Liver (tissue), 9 donors: Measurements from ENCODE around the gene ERAP2. TPM values are rescaled to one million over a fixed set of nuclear protein-coding genes. Genes with fewer than 3 reads are reported as not detected.

ENCODE experiments used
- DNase-seq: peaks from one replicate; pipeline ENCODE4 v3.0.0-alpha.2; 2017; ENCODE audit warnings: low spot score
- H3K27ac ChIP-seq, 2 donors: one replicate each; pipeline ENCODE4 v1.7.0; 2013; ENCODE audit warnings: inconsistent platforms in 2 of 2, low read length in 2 of 2, control low read depth in 1 of 2, low read depth in 1 of 2, mild to moderate bottlenecking in 1 of 2
- H3K27me3 ChIP-seq, 4 donors: one replicate each; pipeline versions ENCODE4 v1.6.1 to v1.7.0; 2013; ENCODE audit warnings: low read length in 3 of 4, inconsistent platforms in 1 of 4, mild to moderate bottlenecking in 1 of 4, moderate library complexity in 1 of 4; ENCODE audit not compliant: control insufficient read depth in 4 of 4, insufficient read depth in 4 of 4
- H3K36me3 ChIP-seq, 4 donors: one replicate each; pipeline versions ENCODE4 v1.6.1 to v1.7.0; 2013; ENCODE audit warnings: low read length in 3 of 4, mild to moderate bottlenecking in 3 of 4, low read depth in 1 of 4, moderate library complexity in 1 of 4; ENCODE audit not compliant: control insufficient read depth in 4 of 4, insufficient read depth in 3 of 4
- H3K4me1 ChIP-seq, 4 donors: one replicate each; pipeline versions ENCODE4 v1.6.1 to v1.7.0; 2013; ENCODE audit warnings: low read length in 3 of 4, mild to moderate bottlenecking in 3 of 4, moderate library complexity in 1 of 4; ENCODE audit not compliant: control insufficient read depth in 4 of 4, insufficient read depth in 4 of 4
- H3K4me3 ChIP-seq, 3 donors: one replicate each; pipeline versions ENCODE4 v1.6.1 to v1.7.0; 2013; ENCODE audit warnings: low read length in 3 of 3, control low read depth in 1 of 3, low read depth in 1 of 3, mild to moderate bottlenecking in 1 of 3
- H3K9ac ChIP-seq, 2 donors: one replicate each; pipeline ENCODE4 v1.7.0; 2013; ENCODE audit warnings: low read length in 2 of 2, mild to moderate bottlenecking in 2 of 2, moderate library complexity in 2 of 2, control low read depth in 1 of 2, low read depth in 1 of 2
- H3K9me3 ChIP-seq, 4 donors: one replicate each; pipeline versions ENCODE4 v1.6.1 to v1.7.0; 2013; ENCODE audit warnings: low read length in 3 of 4; ENCODE audit not compliant: control insufficient read depth in 4 of 4
- FOXA1 ChIP-seq: IDR thresholded peaks from 2 replicates; pipeline ENCODE4 v1.6.1; 2016; ENCODE audit warnings: antibody characterized with exemption
- FOXA2 ChIP-seq: IDR thresholded peaks from 2 replicates; pipeline ENCODE4 v1.6.1; 2016; ENCODE audit warnings: antibody characterized with exemption
- HNF4A ChIP-seq, 2 donors: conservative IDR thresholded peaks; 2 replicates each; pipeline ENCODE4 v1.6.1; 2016; ENCODE audit warnings: antibody characterized with exemption in 2 of 2, mild to moderate bottlenecking in 2 of 2
- HNF4G ChIP-seq: IDR thresholded peaks from 2 replicates; pipeline ENCODE4 v1.6.1; 2016; ENCODE audit warnings: antibody characterized with exemption
- JUND ChIP-seq, 2 donors: IDR thresholded peaks; 2 replicates each; pipeline ENCODE4 v1.6.1; 2016; ENCODE audit warnings: antibody characterized with exemption in 2 of 2
- NR2F2 ChIP-seq: IDR thresholded peaks from 2 replicates; pipeline ENCODE4 v1.6.1; 2016; ENCODE audit warnings: antibody characterized with exemption
- RXRA ChIP-seq, 2 donors: IDR thresholded peaks; 2 replicates each; pipeline ENCODE4 v1.6.1; 2017 to 2018; ENCODE audit warnings: antibody characterized with exemption in 2 of 2, mild to moderate bottlenecking in 1 of 2
- SP1 ChIP-seq: IDR thresholded peaks from 2 replicates; pipeline ENCODE4 v1.6.1; 2018; ENCODE audit warnings: antibody characterized with exemption, mild to moderate bottlenecking
- TAF1 ChIP-seq: conservative IDR thresholded peaks from 2 replicates; pipeline ENCODE4 v1.6.1; 2016; ENCODE audit warnings: antibody characterized with exemption, mild to moderate bottlenecking
- YY1 ChIP-seq: IDR thresholded peaks from 2 replicates; pipeline ENCODE4 v1.6.1; 2016; ENCODE audit warnings: antibody characterized with exemption, mild to moderate bottlenecking
- WGBS: extraction: QIAGEN DNeasy Blood & Tissue Kit; methylation state at CpG from one replicate; pipeline ENCODE4 v1.1.7; 2013; 5-methylcytosine and 5-hydroxymethylcytosine counted together
- polyA plus RNA-seq, 2 donors: library from polyadenylated mRNA; stranded (reverse) in 1 of 2; unstranded in 1 of 2; fragments of 200-250 nt in 1 of 2; fragments of >200 nt in 1 of 2; fragmentation: Nextera tagmentation in 1 of 2; extraction: Ambion mirVana in 1 of 2; gene quantifications; one replicate each; pipeline versions ENCODE4 v1.2.1 to v1.2.3, GENCODE V29; 2013 to 2015
- total RNA-seq, 2 donors: library from RNA; depleted of rRNA; stranded (reverse); fragments of >200 nt; gene quantifications; one replicate each; pipeline ENCODE4 v1.2.3, GENCODE V29; 2014
- TF ChIP-seq, protein P1 (sequence below): fragments of 150-350 bp; IDR thresholded peaks from 2 replicates; pipeline ENCODE4 v1.5.1; 2017; ENCODE audit warnings: improper control_type of control experiment, low read depth, low read length; ENCODE audit not compliant: missing input control
- TF ChIP-seq, protein P2 (sequence below): IDR thresholded peaks from 2 replicates; pipeline ENCODE4 v1.6.1; 2016; ENCODE audit warnings: antibody characterized with exemption
- TF ChIP-seq, protein P3 (sequence below): IDR thresholded peaks from 2 replicates; pipeline ENCODE4 v1.6.1; 2016; ENCODE audit warnings: antibody characterized with exemption, mild to moderate bottlenecking
- TF ChIP-seq, protein P4 (sequence below): IDR thresholded peaks from 2 replicates; pipeline ENCODE4 v1.6.1; 2016; ENCODE audit warnings: antibody characterized with exemption
- TF ChIP-seq, protein P5 (sequence below): IDR thresholded peaks from 2 replicates; pipeline ENCODE4 v1.6.1; 2016; ENCODE audit warnings: antibody characterized with exemption
- donor health status: healthy.
- donor health status: healthy.
- donor health status: healthy.
- donor health status: healthy.
- donor health status: healthy.

The ERAP2 gene
- total and polyA plus RNA-seq, 4 donors, result 1.8 to 15.5 (median 10.7) TPM

DNA sequence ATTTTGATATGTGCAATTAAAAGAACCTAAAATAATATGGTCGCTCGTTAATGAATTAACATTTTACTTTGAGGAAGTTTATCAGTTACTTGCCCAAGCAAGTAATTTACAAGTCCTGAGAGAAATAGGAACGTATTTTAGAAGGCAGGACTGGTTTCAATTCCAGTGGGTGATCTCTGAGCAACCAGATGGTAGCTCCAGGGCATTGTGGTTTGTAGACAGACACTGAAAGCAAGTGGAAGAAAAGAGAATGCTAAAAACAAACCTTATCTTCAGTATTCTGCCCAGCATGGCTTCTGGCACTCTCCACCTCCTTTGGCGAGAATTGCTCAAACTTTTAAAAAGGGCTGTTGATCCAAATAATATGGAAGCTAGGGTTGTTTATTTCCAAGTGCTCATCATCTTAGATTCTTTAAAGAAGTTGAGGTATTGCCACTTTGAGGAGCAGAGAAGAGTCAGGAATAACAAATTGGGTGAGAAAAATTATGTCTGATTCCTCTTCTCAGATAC is 31.8 kb upstream of the ERAP2 start:
- no peak overlapping the region for H3K9ac ChIP-seq
- no peak for DNase-seq
- H3K27ac ChIP-seq, result no peak overlapping the region
- TF ChIP-seq TAF1 (no peak), FOXA2 (no peak), RXRA (IDR thresholded peaks at IDR 0.05) (no peak), NR2F2 (no peak), FOXA1 (no peak), YY1 (no peak), SP1 (no peak), JUND (IDR thresholded peaks at IDR 0.05) (no peak), HNF4G (no peak), HNF4A (conservative IDR thresholded peaks at IDR 0.05) (no peak)
- TF ChIP-seq, protein P1, sequence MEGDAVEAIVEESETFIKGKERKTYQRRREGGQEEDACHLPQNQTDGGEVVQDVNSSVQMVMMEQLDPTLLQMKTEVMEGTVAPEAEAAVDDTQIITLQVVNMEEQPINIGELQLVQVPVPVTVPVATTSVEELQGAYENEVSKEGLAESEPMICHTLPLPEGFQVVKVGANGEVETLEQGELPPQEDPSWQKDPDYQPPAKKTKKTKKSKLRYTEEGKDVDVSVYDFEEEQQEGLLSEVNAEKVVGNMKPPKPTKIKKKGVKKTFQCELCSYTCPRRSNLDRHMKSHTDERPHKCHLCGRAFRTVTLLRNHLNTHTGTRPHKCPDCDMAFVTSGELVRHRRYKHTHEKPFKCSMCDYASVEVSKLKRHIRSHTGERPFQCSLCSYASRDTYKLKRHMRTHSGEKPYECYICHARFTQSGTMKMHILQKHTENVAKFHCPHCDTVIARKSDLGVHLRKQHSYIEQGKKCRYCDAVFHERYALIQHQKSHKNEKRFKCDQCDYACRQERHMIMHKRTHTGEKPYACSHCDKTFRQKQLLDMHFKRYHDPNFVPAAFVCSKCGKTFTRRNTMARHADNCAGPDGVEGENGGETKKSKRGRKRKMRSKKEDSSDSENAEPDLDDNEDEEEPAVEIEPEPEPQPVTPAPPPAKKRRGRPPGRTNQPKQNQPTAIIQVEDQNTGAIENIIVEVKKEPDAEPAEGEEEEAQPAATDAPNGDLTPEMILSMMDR, result no peak
- TF ChIP-seq, protein P2, sequence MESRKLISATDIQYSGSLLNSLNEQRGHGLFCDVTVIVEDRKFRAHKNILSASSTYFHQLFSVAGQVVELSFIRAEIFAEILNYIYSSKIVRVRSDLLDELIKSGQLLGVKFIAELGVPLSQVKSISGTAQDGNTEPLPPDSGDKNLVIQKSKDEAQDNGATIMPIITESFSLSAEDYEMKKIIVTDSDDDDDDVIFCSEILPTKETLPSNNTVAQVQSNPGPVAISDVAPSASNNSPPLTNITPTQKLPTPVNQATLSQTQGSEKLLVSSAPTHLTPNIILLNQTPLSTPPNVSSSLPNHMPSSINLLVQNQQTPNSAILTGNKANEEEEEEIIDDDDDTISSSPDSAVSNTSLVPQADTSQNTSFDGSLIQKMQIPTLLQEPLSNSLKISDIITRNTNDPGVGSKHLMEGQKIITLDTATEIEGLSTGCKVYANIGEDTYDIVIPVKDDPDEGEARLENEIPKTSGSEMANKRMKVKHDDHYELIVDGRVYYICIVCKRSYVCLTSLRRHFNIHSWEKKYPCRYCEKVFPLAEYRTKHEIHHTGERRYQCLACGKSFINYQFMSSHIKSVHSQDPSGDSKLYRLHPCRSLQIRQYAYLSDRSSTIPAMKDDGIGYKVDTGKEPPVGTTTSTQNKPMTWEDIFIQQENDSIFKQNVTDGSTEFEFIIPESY, result no peak
- TF ChIP-seq, protein P3, sequence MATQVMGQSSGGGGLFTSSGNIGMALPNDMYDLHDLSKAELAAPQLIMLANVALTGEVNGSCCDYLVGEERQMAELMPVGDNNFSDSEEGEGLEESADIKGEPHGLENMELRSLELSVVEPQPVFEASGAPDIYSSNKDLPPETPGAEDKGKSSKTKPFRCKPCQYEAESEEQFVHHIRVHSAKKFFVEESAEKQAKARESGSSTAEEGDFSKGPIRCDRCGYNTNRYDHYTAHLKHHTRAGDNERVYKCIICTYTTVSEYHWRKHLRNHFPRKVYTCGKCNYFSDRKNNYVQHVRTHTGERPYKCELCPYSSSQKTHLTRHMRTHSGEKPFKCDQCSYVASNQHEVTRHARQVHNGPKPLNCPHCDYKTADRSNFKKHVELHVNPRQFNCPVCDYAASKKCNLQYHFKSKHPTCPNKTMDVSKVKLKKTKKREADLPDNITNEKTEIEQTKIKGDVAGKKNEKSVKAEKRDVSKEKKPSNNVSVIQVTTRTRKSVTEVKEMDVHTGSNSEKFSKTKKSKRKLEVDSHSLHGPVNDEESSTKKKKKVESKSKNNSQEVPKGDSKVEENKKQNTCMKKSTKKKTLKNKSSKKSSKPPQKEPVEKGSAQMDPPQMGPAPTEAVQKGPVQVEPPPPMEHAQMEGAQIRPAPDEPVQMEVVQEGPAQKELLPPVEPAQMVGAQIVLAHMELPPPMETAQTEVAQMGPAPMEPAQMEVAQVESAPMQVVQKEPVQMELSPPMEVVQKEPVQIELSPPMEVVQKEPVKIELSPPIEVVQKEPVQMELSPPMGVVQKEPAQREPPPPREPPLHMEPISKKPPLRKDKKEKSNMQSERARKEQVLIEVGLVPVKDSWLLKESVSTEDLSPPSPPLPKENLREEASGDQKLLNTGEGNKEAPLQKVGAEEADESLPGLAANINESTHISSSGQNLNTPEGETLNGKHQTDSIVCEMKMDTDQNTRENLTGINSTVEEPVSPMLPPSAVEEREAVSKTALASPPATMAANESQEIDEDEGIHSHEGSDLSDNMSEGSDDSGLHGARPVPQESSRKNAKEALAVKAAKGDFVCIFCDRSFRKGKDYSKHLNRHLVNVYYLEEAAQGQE, result no peak
- TF ChIP-seq, protein P4, sequence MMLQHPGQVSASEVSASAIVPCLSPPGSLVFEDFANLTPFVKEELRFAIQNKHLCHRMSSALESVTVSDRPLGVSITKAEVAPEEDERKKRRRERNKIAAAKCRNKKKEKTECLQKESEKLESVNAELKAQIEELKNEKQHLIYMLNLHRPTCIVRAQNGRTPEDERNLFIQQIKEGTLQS, result no peak
- TF ChIP-seq, protein P5, sequence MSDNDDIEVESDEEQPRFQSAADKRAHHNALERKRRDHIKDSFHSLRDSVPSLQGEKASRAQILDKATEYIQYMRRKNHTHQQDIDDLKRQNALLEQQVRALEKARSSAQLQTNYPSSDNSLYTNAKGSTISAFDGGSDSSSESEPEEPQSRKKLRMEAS, result no peak
- no peak overlapping the region for H3K4me3 ChIP-seq
- H3K27me3 ChIP-seq, result no peaks in the 10 kb centered on the region
- no peaks in the 10 kb centered on the region for H3K36me3 ChIP-seq
- H3K4me1 ChIP-seq, result no peaks in the 10 kb centered on the region
- 90% methylated on average over 4 of the region's 4 CpGs for WGBS
- H3K9me3 ChIP-seq, result no peaks in the 10 kb centered on the region
